Parathyroid adenoma (tissue), 2 donors: ENCODE measurements around the gene RSPRY1.

Experiments used
- H2AFZ ChIP-seq: fragments of 300-600 bp; sonication (generic); one replicate; pipeline ENCODE4 v1.7.0; 2017; ENCODE audit warnings: antibody characterized with exemption, mild to moderate bottlenecking
- H3K27ac ChIP-seq: fragments of 300-600 bp; sonication (generic); one replicate; pipeline ENCODE4 v1.7.0; 2017
- H3K27me3 ChIP-seq: fragments of 300-600 bp; sonication (generic); one replicate; pipeline ENCODE4 v1.7.0; 2017; ENCODE audit warnings: low read length; ENCODE audit not compliant: control insufficient read depth, insufficient read depth
- H3K36me3 ChIP-seq: fragments of 300-600 bp; sonication (generic); one replicate; pipeline ENCODE4 v1.7.0; 2017; ENCODE audit warnings: low read length; ENCODE audit not compliant: control insufficient read depth, insufficient read depth
- H3K4me1 ChIP-seq: fragments of 300-600 bp; sonication (generic); one replicate; pipeline ENCODE4 v1.7.0; 2017; ENCODE audit warnings: control low read depth
- H3K4me2 ChIP-seq: fragments of 300-600 bp; sonication (generic); one replicate; pipeline ENCODE4 v1.7.0; 2017; ENCODE audit warnings: low read length
- H3K4me3 ChIP-seq: fragments of 300-600 bp; sonication (generic); one replicate; pipeline ENCODE4 v1.7.0; 2017; ENCODE audit warnings: low read depth, low read length
- H3K79me2 ChIP-seq: fragments of 300-600 bp; sonication (generic); one replicate; pipeline ENCODE4 v1.7.0; 2017; ENCODE audit warnings: control low read depth
- H3K9ac ChIP-seq: fragments of 300-600 bp; sonication (generic); one replicate; pipeline ENCODE4 v1.7.0; 2017; ENCODE audit warnings: mild to moderate bottlenecking
- H3K9me3 ChIP-seq: fragments of 300-600 bp; sonication (generic); one replicate; pipeline ENCODE4 v1.7.0; 2017; ENCODE audit warnings: low read length; ENCODE audit not compliant: control insufficient read depth
- TF ChIP-seq, protein P1 (sequence below): fragments of 300-600 bp; sonication (generic); IDR thresholded peaks from one replicate; pipeline ENCODE4 v1.7.0; 2017; ENCODE audit warnings: antibody characterized with exemption, mild to moderate bottlenecking
- donor health status: primary hyperparathyroidism.

The RSPRY1 gene

DNA sequence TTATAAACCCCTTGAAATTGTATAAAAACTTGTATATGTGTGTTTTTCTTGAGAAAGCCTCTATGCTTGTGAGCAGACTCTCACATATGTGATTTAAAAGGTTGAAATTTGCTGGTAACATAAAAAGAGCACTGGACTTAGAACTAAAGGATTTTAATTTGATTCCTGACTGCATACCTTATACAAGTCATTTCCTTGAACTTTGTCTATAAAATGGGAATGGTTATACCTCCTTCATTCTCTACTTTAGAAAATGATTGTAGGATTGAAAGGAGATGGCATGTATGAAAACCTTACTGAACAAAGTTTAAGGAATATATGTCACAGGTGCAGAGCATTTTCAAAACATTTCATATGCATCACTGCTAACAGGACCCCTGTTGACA is 48.6 kb downstream of the RSPRY1 start:
- Histone ChIP-seq H3K79me2 (peaks cover 3% of the 10 kb centered on the region), H3K9me3 (no peaks in the 10 kb centered on the region), H3K4me2 (no peak overlapping the region), H2AFZ (no peak overlapping the region), H3K4me1 (peaks cover 12% of the 10 kb centered on the region), H3K27me3 (no peaks in the 10 kb centered on the region), H3K9ac (no peak overlapping the region), H3K27ac (no peak overlapping the region), H3K36me3 (no peaks in the 10 kb centered on the region), H3K4me3 (no peak overlapping the region)
- TF ChIP-seq, protein P1, sequence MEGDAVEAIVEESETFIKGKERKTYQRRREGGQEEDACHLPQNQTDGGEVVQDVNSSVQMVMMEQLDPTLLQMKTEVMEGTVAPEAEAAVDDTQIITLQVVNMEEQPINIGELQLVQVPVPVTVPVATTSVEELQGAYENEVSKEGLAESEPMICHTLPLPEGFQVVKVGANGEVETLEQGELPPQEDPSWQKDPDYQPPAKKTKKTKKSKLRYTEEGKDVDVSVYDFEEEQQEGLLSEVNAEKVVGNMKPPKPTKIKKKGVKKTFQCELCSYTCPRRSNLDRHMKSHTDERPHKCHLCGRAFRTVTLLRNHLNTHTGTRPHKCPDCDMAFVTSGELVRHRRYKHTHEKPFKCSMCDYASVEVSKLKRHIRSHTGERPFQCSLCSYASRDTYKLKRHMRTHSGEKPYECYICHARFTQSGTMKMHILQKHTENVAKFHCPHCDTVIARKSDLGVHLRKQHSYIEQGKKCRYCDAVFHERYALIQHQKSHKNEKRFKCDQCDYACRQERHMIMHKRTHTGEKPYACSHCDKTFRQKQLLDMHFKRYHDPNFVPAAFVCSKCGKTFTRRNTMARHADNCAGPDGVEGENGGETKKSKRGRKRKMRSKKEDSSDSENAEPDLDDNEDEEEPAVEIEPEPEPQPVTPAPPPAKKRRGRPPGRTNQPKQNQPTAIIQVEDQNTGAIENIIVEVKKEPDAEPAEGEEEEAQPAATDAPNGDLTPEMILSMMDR = no peak

DNA sequence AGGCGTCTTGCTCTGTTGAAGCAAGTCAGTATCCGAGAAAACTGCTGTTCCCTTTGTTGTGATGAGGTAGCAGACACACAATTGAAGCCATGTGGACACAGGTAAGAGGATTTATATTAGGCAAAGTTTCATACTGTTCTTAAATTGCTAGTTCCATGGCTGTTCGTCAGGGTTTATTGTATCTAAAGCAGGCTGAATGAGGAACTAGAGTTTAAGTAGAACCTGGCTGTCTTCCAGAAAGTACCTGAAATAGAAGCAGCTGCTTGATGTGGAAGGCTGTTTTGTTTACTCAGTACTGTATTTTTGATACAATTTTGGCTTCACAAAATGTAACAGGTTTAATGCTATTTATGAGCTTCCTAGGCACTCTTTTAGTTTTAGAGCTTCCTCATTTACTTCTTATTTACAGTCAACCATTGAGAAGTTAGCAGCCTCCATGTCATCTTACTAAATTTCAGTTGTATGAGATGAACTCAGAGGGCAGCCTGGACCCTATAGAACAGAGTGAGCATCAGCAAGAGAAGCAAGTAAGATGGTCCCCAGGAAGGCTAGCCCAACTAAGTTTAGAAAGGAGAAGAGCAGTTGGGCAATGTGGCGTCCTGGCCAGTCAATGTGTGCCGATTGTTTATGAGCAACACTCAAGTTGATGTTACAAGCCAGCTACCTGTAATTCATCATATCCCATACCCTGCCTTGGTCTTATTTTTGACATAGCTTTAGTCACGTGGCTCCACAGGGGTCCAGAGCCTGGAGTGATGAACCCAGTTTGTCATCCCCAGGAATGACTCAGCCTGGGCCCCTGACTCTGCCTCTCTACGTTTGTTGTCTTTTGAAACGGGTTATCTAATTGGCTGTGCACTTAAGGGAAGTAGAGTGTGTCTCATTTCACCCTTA is 49.2 kb downstream of the RSPRY1 start:
- Histone ChIP-seq H3K79me2 (peaks cover 3% of the 10 kb centered on the region), H3K27me3 (no peaks in the 10 kb centered on the region), H3K4me2 (no peak overlapping the region), H3K4me3 (no peak overlapping the region), H3K4me1 (peaks cover 12% of the 10 kb centered on the region), H3K9ac (no peak overlapping the region), H3K27ac (no peak overlapping the region), H2AFZ (no peak overlapping the region), H3K36me3 (no peaks in the 10 kb centered on the region), H3K9me3 (no peaks in the 10 kb centered on the region)
- TF ChIP-seq, protein P1 = no peak

DNA sequence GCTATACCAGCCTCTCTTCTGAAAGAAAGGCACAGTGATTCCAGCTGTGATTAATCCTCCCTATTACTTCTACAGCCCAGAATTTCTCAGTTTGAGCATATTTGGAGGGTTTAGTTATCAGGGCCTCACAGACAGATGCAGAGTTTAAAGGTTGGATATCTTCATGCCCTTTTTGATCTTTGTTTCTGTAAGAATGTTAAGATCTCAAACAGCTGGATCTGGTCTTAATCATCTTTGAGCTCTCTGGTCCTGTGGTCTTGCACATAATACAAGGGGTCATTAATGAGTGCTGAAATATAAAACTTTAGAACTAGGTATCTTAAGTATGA is 49.9 kb downstream of the RSPRY1 start:
- Histone ChIP-seq H2AFZ (no peak overlapping the region), H3K4me1 (peaks cover 12% of the 10 kb centered on the region), H3K79me2 (peaks cover 3% of the 10 kb centered on the region), H3K27ac (no peak overlapping the region), H3K36me3 (no peaks in the 10 kb centered on the region), H3K4me3 (no peak overlapping the region), H3K4me2 (no peak overlapping the region), H3K27me3 (no peaks in the 10 kb centered on the region), H3K9me3 (no peaks in the 10 kb centered on the region), H3K9ac (no peak overlapping the region)
- TF ChIP-seq, protein P1 = no peak

DNA sequence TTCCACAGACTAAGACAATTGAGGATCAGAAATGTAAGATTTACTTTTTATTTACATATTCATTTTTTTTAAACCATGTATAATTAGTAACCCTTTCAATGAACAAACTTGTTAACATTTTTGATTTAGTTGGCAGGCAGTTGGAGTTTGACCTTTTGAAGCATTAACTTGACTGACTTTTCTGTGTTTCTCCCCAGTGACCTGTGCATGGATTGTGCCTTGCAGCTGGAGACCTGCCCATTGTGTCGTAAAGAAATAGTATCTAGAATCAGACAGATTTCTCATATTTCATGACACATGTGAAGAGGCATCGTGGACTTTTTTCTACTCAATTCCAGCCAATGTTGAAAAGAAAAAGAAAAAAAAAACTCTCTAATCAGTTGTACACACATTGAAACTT is 52.6 kb downstream of the RSPRY1 start:
- H3K9me3 ChIP-seq = no peaks in the 10 kb centered on the region
- no peak overlapping the region for H3K9ac ChIP-seq
- TF ChIP-seq, protein P1 = no peak
- H3K27me3 ChIP-seq = no peaks in the 10 kb centered on the region
- H3K79me2 ChIP-seq = peaks cover 3% of the 10 kb centered on the region
- H2AFZ ChIP-seq = no peak overlapping the region
- no peak overlapping the region for H3K4me2 ChIP-seq
- no peak overlapping the region for H3K4me3 ChIP-seq
- H3K36me3 ChIP-seq = no peaks in the 10 kb centered on the region
- no peak overlapping the region for H3K27ac ChIP-seq
- H3K4me1 ChIP-seq = no peaks in the 10 kb centered on the region

DNA sequence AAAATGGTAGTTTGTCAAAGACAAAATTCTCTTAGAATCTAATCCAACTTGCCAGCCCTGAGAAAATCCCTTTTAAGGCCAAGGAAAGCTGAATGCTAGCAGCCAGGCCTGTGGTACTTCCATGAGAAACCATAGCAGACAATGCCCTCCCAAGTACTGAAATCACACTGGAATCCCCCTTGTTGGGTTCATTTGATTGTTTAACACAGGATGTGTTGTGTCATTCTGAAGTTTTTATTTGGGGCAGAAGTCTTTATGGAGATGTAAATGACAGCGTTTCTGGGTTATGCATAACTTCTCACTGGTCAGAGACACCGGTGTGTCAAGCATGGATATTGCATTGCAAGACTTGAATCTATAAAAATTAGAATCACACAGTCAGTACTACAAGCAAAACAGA is 53.0 kb downstream of the RSPRY1 start:
- no peaks in the 10 kb centered on the region for H3K79me2 ChIP-seq
- no peak overlapping the region for H3K4me2 ChIP-seq
- no peaks in the 10 kb centered on the region for H3K36me3 ChIP-seq
- H3K4me3 ChIP-seq = no peak overlapping the region
- H3K9ac ChIP-seq = no peak overlapping the region
- H3K27ac ChIP-seq = no peak overlapping the region
- no peaks in the 10 kb centered on the region for H3K9me3 ChIP-seq
- no peaks in the 10 kb centered on the region for H3K4me1 ChIP-seq
- no peaks in the 10 kb centered on the region for H3K27me3 ChIP-seq
- H2AFZ ChIP-seq = no peak overlapping the region
- TF ChIP-seq, protein P1 = no peak
